HG02588 (cell line): ENCODE measurements around the gene TXNDC2.

Experiments used
- ATAC-seq: cut with Tn5 transposase; IDR thresholded peaks from one replicate; pipeline ENCODE4 v1.9.1; 2021; ENCODE audit warnings: mild to moderate bottlenecking, moderate library complexity; ENCODE audit not compliant: unreplicated experiment

The TXNDC2 gene

GRCh38 chr18:9859232-9859631, 26.5 kb upstream of the TXNDC2 start:
- ATAC-seq, result no peak

GRCh38 chr18:9860682-9861081, 25.1 kb upstream of the TXNDC2 start:
- no peak for ATAC-seq

GRCh38 chr18:9861157-9861556, 24.6 kb upstream of the TXNDC2 start:
- peak; percentile 89 for ATAC-seq

GRCh38 chr18:9861933-9862332, 23.8 kb upstream of the TXNDC2 start:
- no peak for ATAC-seq

GRCh38 chr18:9862686-9863085, 23.1 kb upstream of the TXNDC2 start:
- no peak for ATAC-seq

- no peak for ATAC-seq
These were observed 22.5 kb upstream of the TXNDC2 start for GRCh38 chr18:9863282-9863681.

- ATAC-seq, result no peak
These were observed 19.8 kb upstream of the TXNDC2 start for GRCh38 chr18:9865764-9866490.

GRCh38 chr18:9866627-9867026, 19.1 kb upstream of the TXNDC2 start:
- no peak for ATAC-seq

GRCh38 chr18:9867071-9867594, 18.6 kb upstream of the TXNDC2 start:
- no peak for ATAC-seq

- no peak for ATAC-seq
These were observed 16.7 kb upstream of the TXNDC2 start for GRCh38 chr18:9868857-9869714.

- ATAC-seq, result peak; percentile 84
These were observed 15.9 kb upstream of the TXNDC2 start for GRCh38 chr18:9869715-9870430.

- no peak for ATAC-seq
These were observed 15.3 kb upstream of the TXNDC2 start for GRCh38 chr18:9870431-9871008.

- no peak for ATAC-seq
These were observed 14.5 kb upstream of the TXNDC2 start for GRCh38 chr18:9871244-9871746.

GRCh38 chr18:9872823-9873222, 12.9 kb upstream of the TXNDC2 start:
- no peak for ATAC-seq

GRCh38 chr18:9874728-9875127, 11.0 kb upstream of the TXNDC2 start:
- no peak for ATAC-seq

- ATAC-seq, result no peak
These were observed 9.4 kb upstream of the TXNDC2 start for GRCh38 chr18:9876212-9876866.

GRCh38 chr18:9876867-9877654, 8.7 kb upstream of the TXNDC2 start:
- no peak for ATAC-seq

- no peak for ATAC-seq
These were observed 8.1 kb upstream of the TXNDC2 start for GRCh38 chr18:9877655-9878014.

- no peak for ATAC-seq
These were observed 7.7 kb upstream of the TXNDC2 start for GRCh38 chr18:9878095-9878494.
